Pericardium fibroblast (primary cell): Measurements from ENCODE around the gene S1PR4. TPM values are rescaled to one million over a fixed set of nuclear protein-coding genes. Genes with fewer than 3 reads are reported as not detected.

Experiments
- total RNA-seq: library from RNA; depleted of rRNA; stranded (reverse); fragments of >200 nt; gene quantifications from 2 replicates; pipeline ENCODE4 v1.2.3, GENCODE V29; 2015

Gene S1PR4
- total RNA-seq, result not detected in 2 replicates

GRCh38 chr19:3178377-3178972 lies at the start of gene S1PR4:
TSS of gene S1PR4 (plus strand) at chr19:3178769. CDS start at chr19:3178793, 24 bp downstream.

DNA sequence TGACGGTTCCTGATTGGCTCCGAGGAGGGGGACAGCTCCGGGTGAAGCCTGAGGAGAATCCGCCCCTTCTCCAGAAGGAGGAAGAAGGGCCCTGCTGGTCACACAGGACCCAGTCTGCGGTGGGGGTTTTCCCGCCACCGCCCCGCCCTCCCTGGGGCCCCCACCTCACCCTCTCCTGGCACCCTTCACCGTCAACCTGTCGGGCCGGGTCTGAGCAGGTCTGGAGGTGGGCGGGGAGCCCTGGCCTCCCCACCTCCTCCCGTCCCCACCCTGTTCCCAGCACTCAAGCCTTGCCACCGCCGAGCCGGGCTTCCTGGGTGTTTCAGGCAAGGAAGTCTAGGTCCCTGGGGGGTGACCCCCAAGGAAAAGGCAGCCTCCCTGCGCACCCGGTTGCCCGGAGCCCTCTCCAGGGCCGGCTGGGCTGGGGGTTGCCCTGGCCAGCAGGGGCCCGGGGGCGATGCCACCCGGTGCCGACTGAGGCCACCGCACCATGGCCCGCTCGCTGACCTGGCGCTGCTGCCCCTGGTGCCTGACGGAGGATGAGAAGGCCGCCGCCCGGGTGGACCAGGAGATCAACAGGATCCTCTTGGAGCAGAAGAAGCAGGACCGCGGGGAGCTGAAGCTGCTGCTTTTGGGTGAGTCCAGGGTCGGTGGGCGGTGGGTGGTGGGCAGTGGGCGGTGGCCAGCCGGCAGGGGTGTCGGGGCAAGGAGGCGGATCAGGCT lies 42.4 kb upstream of the S1PR4 start, which contains the start of gene GNA15:
GNA15 (plus strand) TSS at position 73 of the 723 bp plus-strand sequence; CDS start at position 491, 418 bp downstream.

GRCh38 chr19:3185461-3186159 lies 7.0 kb downstream of the S1PR4 start, which contains the start of gene NCLN:
TSS of gene NCLN (plus strand) at chr19:3185930. CDS start at chr19:3186031, 101 bp downstream.

GRCh38 chr19:3224346-3225168 lies 46.0 kb downstream of the S1PR4 start, which contains the start of gene CELF5:
TSS of gene CELF5 (plus strand) at chr19:3224661. CDS start at chr19:3224740, 79 bp downstream.

Other genes with a start within 250 kb of the S1PR4 start
- gene ZNF77, start 233.8 kb upstream of the S1PR4 start, total RNA-seq, result 0.43 and 1.9 TPM in 2 replicates
- 1.6 TPM in 1 of 2 replicates, not detected in the other for gene TLE6, start 201.2 kb upstream of the S1PR4 start, total RNA-seq
- 11.7 and 13.1 TPM in 2 replicates for gene TLE2, start 149.5 kb upstream of the S1PR4 start, total RNA-seq
- 229 and 330 TPM in 2 replicates for gene TLE5, start 116.3 kb upstream of the S1PR4 start, total RNA-seq
- gene GNA11, start 84.4 kb upstream of the S1PR4 start, total RNA-seq, result 43.2 and 66.9 TPM in 2 replicates
- not detected in 2 replicates for gene GNA15, start 42.7 kb upstream of the S1PR4 start, total RNA-seq
- gene NCLN, start 7.2 kb downstream of the S1PR4 start, total RNA-seq, result 53.4 and 58.3 TPM in 2 replicates
- not detected in 2 replicates for gene CELF5, start 45.9 kb downstream of the S1PR4 start, total RNA-seq
- gene NFIC, start 187.8 kb downstream of the S1PR4 start, total RNA-seq, result 36.3 and 65.0 TPM in 2 replicates